ENCODE measurements around the gene ACOT4. TPM values are rescaled to one million over a fixed set of nuclear protein-coding genes. Genes with fewer than 3 reads are reported as not detected.
"Not testable (repeated sequence)": the region's sequence is repeated elsewhere in the genome, so short reads cannot be mapped to it uniquely, and the experiment has no call there.

The ACOT4 gene
- polyA plus RNA-seq, 4 donors = 2.5 to 12.7 (median 7.5) TPM

- 92 to 96% (median 93%) methylated on average over 7 of the region's 7 CpGs for WGBS, 3 donors
- H3K36me3 ChIP-seq (ENCODE audit: control insufficient read depth in 3 of 3, insufficient read depth in 2 of 3, low read depth in 1 of 3, low read length in 3 of 3) = peaks cover 0 to 15% (median 0%) of the 10 kb centered on the region in 3 donors
- FAIRE-seq; H3K27me3 ChIP-seq (ENCODE audit: control insufficient read depth in 3 of 3, insufficient read depth in 3 of 3, low read length in 3 of 3); DNase-seq; H3K4me1 ChIP-seq (ENCODE audit: control insufficient read depth in 3 of 3, insufficient read depth in 2 of 3, low read depth in 1 of 3, low read length in 2 of 3); H3K27ac ChIP-seq (ENCODE audit: low read depth in 1 of 3, low read length in 2 of 3); H3K4me3 ChIP-seq (ENCODE audit: low read depth in 1 of 3, low read length in 3 of 3): not testable (repeated sequence)
- H3K9me3 ChIP-seq (ENCODE audit: control insufficient read depth in 2 of 2, insufficient read depth in 1 of 2, low read depth in 1 of 2, low read length in 1 of 2) = peaks cover 0 to 31% of the 10 kb centered on the region in 2 donors
Measured at GRCh38 chr14:73562256-73562655, 29.4 kb upstream of the ACOT4 start.

DNA sequence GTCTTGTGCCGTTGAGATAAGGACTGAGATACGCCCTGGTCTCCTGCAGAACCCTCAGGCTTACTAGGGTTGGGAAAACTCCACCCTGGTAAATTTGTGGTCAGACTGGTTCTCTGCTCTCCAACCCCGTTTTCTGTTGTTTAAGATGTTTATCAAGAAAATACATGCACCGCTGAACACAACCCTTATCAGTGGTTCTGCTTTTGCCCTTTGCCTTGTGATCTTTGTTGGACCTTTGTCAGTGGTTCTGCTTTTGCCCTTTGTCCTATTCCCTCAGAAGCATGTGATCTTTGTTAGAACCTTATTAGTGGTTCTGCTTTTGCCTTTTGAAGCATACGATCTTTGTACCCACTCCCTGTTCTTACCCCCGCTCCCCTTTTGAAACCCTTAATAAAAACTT, 29.0 kb upstream of the ACOT4 start:
- not testable (repeated sequence) for FAIRE-seq; H3K27me3 ChIP-seq (ENCODE audit: control insufficient read depth in 3 of 3, insufficient read depth in 3 of 3, low read length in 3 of 3); H3K4me3 ChIP-seq (ENCODE audit: low read depth in 1 of 3, low read length in 3 of 3); H3K4me1 ChIP-seq (ENCODE audit: control insufficient read depth in 3 of 3, insufficient read depth in 2 of 3, low read depth in 1 of 3, low read length in 2 of 3); H3K27ac ChIP-seq (ENCODE audit: low read depth in 1 of 3, low read length in 2 of 3)
- peak in 1 of 2 donors; percentile 76 for DNase-seq
- H3K9me3 ChIP-seq (ENCODE audit: control insufficient read depth in 2 of 2, insufficient read depth in 1 of 2, low read depth in 1 of 2, low read length in 1 of 2) = peaks cover 0 to 32% of the 10 kb centered on the region in 2 donors
- peaks cover 0 to 15% (median 0%) of the 10 kb centered on the region in 3 donors for H3K36me3 ChIP-seq (ENCODE audit: control insufficient read depth in 3 of 3, insufficient read depth in 2 of 3, low read depth in 1 of 3, low read length in 3 of 3)
- 42 to 73% (median 48%) methylated on average over 6 of the region's 6 CpGs for WGBS, 3 donors

DNA sequence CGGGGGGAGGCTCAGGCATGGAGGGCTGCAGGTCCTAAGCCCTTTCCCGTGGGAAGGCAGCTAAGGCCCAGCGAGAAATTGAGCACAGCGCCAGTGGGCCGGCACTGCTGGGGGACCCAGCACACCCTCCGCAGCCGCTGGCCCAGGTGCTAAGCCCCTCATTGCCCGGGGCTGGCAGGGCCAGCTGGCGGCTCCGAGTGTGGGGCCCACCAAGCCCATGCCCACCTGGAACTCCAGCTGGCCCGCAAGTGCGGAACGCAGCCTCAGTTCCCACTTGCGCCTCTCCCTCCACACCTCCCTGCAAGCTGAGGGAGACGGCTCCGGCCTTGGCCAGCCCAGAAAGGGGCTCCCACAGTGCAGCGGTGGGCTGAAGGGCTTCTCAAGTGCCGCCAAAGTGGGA, 25.2 kb upstream of the ACOT4 start:
- not testable (repeated sequence) for DNase-seq; H3K27ac ChIP-seq (ENCODE audit: low read depth in 1 of 3, low read length in 2 of 3); H3K27me3 ChIP-seq (ENCODE audit: control insufficient read depth in 3 of 3, insufficient read depth in 3 of 3, low read length in 3 of 3); FAIRE-seq; H3K4me3 ChIP-seq (ENCODE audit: low read depth in 1 of 3, low read length in 3 of 3)
- WGBS, 3 donors = 87 to 96% (median 93%) methylated on average over 18 of the region's 18 CpGs
- H3K9me3 ChIP-seq (ENCODE audit: control insufficient read depth in 2 of 2, insufficient read depth in 1 of 2, low read depth in 1 of 2, low read length in 1 of 2) = peaks cover 0 to 29% of the 10 kb centered on the region in 2 donors
- H3K36me3 ChIP-seq (ENCODE audit: control insufficient read depth in 3 of 3, insufficient read depth in 2 of 3, low read depth in 1 of 3, low read length in 3 of 3) = peaks cover 0 to 18% (median 0%) of the 10 kb centered on the region in 3 donors
- peaks cover 0 to 15% (median 11%) of the 10 kb centered on the region in 3 donors for H3K4me1 ChIP-seq (ENCODE audit: control insufficient read depth in 3 of 3, insufficient read depth in 2 of 3, low read depth in 1 of 3, low read length in 2 of 3)

DNA sequence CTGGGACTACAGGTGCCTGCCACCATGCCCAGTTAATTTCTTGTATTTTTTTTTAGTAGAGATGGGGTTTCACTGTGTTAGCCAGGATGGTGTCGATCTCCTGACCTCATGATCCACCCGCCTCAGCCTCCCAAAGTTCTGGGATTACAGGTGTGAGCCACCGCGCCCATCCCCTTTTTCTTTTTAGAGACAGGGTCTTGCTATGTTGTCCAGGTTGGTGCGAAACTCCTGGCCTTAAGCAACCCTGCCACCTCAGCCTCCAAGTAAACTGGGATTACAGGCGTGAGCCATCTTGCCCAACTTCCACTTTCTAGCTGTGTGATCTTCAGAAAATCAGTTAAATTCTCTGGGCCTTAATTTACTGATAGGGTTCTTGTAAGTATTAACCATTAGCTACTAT, 24.7 kb upstream of the ACOT4 start:
- H3K27ac ChIP-seq (ENCODE audit: low read depth in 1 of 3, low read length in 2 of 3); H3K27me3 ChIP-seq (ENCODE audit: control insufficient read depth in 3 of 3, insufficient read depth in 3 of 3, low read length in 3 of 3); H3K4me3 ChIP-seq (ENCODE audit: low read depth in 1 of 3, low read length in 3 of 3); DNase-seq; FAIRE-seq: not testable (repeated sequence)
- Histone ChIP-seq H3K9me3 (ENCODE audit: control insufficient read depth in 2 of 2, insufficient read depth in 1 of 2, low read depth in 1 of 2, low read length in 1 of 2) (peaks cover 0 to 24% of the 10 kb centered on the region in 2 donors), H3K36me3 (ENCODE audit: control insufficient read depth in 3 of 3, insufficient read depth in 2 of 3, low read depth in 1 of 3, low read length in 3 of 3) (peaks cover 0 to 18% (median 0%) of the 10 kb centered on the region in 3 donors), H3K4me1 (ENCODE audit: control insufficient read depth in 3 of 3, insufficient read depth in 2 of 3, low read depth in 1 of 3, low read length in 2 of 3) (peaks cover 0 to 15% (median 11%) of the 10 kb centered on the region in 3 donors)
- WGBS, 3 donors = 97 to 98% (median 98%) methylated on average over 6 of the region's 6 CpGs

GRCh38 chr14:73567358-73567757, 24.3 kb upstream of the ACOT4 start:
- Histone ChIP-seq H3K9me3 (ENCODE audit: control insufficient read depth in 2 of 2, insufficient read depth in 1 of 2, low read depth in 1 of 2, low read length in 1 of 2) (peaks cover 0 to 20% of the 10 kb centered on the region in 2 donors), H3K27me3 (ENCODE audit: control insufficient read depth in 3 of 3, insufficient read depth in 3 of 3, low read length in 3 of 3) (no peaks in the 10 kb centered on the region), H3K36me3 (ENCODE audit: control insufficient read depth in 3 of 3, insufficient read depth in 2 of 3, low read depth in 1 of 3, low read length in 3 of 3) (peaks cover 0 to 18% (median 0%) of the 10 kb centered on the region in 3 donors), H3K4me1 (ENCODE audit: control insufficient read depth in 3 of 3, insufficient read depth in 2 of 3, low read depth in 1 of 3, low read length in 2 of 3) (peaks cover 0 to 15% (median 11%) of the 10 kb centered on the region in 3 donors), H3K27ac (ENCODE audit: low read depth in 1 of 3, low read length in 2 of 3) (peak overlapping the region in 1 of 3 donors; percentile 97), H3K4me3 (ENCODE audit: low read depth in 1 of 3, low read length in 3 of 3) (peak overlapping the region in 1 of 3 donors; percentile 78)
- FAIRE-seq (no peak), DNase-seq (no peak)
- 94 to 98% (median 98%) methylated on average over 7 of the region's 7 CpGs for WGBS, 3 donors

DNA sequence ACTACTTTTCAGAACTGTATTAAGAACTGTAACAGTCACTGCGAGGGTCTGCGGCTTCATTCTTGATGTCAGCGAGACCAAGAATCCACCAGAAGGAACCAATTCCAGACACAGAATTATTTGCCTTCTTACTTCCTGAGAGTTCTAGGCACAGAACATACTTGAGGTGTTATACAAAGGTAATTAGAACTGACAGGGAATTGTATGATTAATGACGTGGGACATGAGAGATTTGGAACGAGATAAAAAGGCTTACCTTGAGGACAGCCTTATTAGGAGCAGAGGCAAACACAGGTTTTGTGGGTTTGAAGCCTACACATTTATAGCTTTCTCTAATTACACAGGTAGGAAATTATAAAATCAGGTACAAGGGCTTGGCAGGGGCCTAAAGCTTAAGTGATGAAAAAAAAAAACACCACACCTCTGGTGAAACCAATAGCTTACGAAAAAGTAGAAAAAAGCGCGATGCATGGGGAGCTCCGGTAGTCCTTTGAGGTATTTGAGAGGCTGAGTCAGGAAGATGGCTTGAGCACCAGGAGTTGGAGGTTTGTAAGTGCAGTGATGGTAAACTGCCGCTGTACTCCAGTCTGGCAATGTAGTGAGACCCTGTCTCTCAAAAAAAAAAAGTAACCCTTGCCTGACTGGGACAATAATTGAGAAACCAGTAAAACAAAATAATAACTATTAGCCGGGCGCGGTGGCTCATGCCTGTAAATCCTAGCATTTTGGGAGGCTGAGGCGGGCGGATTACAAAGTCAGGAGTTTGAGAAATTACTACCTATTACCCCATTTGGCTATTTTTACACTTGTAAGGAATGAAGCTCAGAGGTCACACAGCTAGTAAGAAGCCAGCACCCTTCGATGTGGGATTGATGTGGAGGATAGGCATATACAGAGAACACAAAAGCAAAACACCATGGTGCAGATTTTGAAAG, 23.5 kb upstream of the ACOT4 start:
- Histone ChIP-seq H3K27me3 (ENCODE audit: control insufficient read depth in 3 of 3, insufficient read depth in 3 of 3, low read length in 3 of 3) (no peaks in the 10 kb centered on the region), H3K36me3 (ENCODE audit: control insufficient read depth in 3 of 3, insufficient read depth in 2 of 3, low read depth in 1 of 3, low read length in 3 of 3) (peaks cover 0 to 19% (median 0%) of the 10 kb centered on the region in 3 donors), H3K27ac (ENCODE audit: low read depth in 1 of 3, low read length in 2 of 3) (peak overlapping the region; percentile 96 to 98 (median 97)), H3K4me3 (ENCODE audit: low read depth in 1 of 3, low read length in 3 of 3) (peak overlapping the region; percentile 60 to 78 (median 78)), H3K9me3 (ENCODE audit: control insufficient read depth in 2 of 2, insufficient read depth in 1 of 2, low read depth in 1 of 2, low read length in 1 of 2) (peaks cover 0 to 11% of the 10 kb centered on the region in 2 donors), H3K4me1 (ENCODE audit: control insufficient read depth in 3 of 3, insufficient read depth in 2 of 3, low read depth in 1 of 3, low read length in 2 of 3) (peaks cover 0 to 15% (median 11%) of the 10 kb centered on the region in 3 donors)
- FAIRE-seq (no peak), DNase-seq (peak; percentile 16)
- 66 to 74% (median 72%) methylated on average over 16 of the region's 16 CpGs for WGBS, 3 donors

- DNase-seq; H3K27me3 ChIP-seq (ENCODE audit: control insufficient read depth in 3 of 3, insufficient read depth in 3 of 3, low read length in 3 of 3); FAIRE-seq; H3K9me3 ChIP-seq (ENCODE audit: control insufficient read depth in 2 of 2, insufficient read depth in 1 of 2, low read depth in 1 of 2, low read length in 1 of 2): not testable (repeated sequence)
- peaks cover 0 to 20% (median 0%) of the 10 kb centered on the region in 3 donors for H3K36me3 ChIP-seq (ENCODE audit: control insufficient read depth in 3 of 3, insufficient read depth in 2 of 3, low read depth in 1 of 3, low read length in 3 of 3)
- peaks cover 0 to 15% (median 11%) of the 10 kb centered on the region in 3 donors for H3K4me1 ChIP-seq (ENCODE audit: control insufficient read depth in 3 of 3, insufficient read depth in 2 of 3, low read depth in 1 of 3, low read length in 2 of 3)
- peak overlapping the region; percentile 96 to 98 (median 97) for H3K27ac ChIP-seq (ENCODE audit: low read depth in 1 of 3, low read length in 2 of 3)
- WGBS, 3 donors = 8 to 12% (median 8%) methylated on average over 3 to 4 of the region's 4 CpGs
- peak overlapping the region; percentile 60 to 78 (median 78) for H3K4me3 ChIP-seq (ENCODE audit: low read depth in 1 of 3, low read length in 3 of 3)
Measured at GRCh38 chr14:73568886-73569184, 22.8 kb upstream of the ACOT4 start.

DNA sequence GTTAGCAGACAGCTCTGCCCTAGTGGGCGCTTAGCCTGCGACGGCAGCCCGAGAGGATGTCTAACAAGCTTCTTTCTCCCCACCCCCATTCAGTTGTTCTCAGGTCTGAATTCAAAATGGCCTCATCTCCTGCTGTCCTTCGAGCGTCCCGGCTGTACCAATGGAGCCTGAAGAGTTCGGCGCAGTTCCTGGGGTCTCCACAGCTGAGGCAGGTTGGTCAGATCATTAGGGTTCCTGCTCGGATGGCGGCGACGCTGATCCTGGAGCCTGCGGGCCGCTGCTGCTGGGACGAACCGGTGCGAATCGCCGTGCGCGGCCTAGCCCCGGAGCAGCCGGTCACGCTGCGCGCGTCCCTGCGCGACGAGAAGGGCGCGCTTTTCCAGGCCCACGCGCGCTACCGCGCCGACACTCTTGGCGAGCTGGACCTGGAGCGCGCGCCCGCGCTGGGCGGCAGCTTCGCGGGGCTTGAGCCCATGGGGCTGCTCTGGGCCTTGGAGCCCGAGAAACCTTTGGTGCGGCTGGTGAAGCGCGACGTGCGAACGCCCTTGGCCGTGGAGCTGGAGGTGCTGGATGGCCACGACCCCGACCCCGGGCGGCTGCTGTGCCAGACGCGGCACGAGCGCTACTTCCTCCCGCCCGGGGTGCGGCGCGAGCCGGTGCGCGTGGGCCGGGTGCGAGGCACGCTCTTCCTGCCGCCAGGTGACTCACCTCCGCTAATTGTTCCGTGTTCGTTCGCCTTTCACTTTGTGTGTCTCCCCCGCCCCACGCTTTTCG, 22.3 kb upstream of the ACOT4 start, which contains the start of gene ACOT2:
Gene ACOT2 (plus strand): TSS at position 29 of the 774 bp plus-strand sequence. CDS start 28 bp downstream, at position 57.
- Histone ChIP-seq H3K27ac (ENCODE audit: low read depth in 1 of 3, low read length in 2 of 3) (peak within 1 kb of the TSS; percentile 96 to 98 (median 97)), H3K4me1 (ENCODE audit: control insufficient read depth in 3 of 3, insufficient read depth in 2 of 3, low read depth in 1 of 3, low read length in 2 of 3) (peaks cover 0 to 15% (median 11%) of the 10 kb centered on the region in 3 donors), H3K4me3 (ENCODE audit: low read depth in 1 of 3, low read length in 3 of 3) (peak within 1 kb of the TSS; percentile 60 to 78 (median 78)), H3K36me3 (ENCODE audit: control insufficient read depth in 3 of 3, insufficient read depth in 2 of 3, low read depth in 1 of 3, low read length in 3 of 3) (peaks cover 0 to 20% (median 0%) of the 10 kb centered on the region in 3 donors)
- not testable (repeated sequence) for H3K9me3 ChIP-seq (ENCODE audit: control insufficient read depth in 2 of 2, insufficient read depth in 1 of 2, low read depth in 1 of 2, low read length in 1 of 2); FAIRE-seq; H3K27me3 ChIP-seq (ENCODE audit: control insufficient read depth in 3 of 3, insufficient read depth in 3 of 3, low read length in 3 of 3)
- DNase-seq = peak; percentile 89 to 96
- WGBS, 3 donors = 0 to 1% (median 0%) methylated on average over 43 to 83 of the region's 83 CpGs

All from small intestine (tissue), 7 donors.